ENCODE results near the gene LARP1.
"Not testable (repeated sequence)": the region's sequence is repeated elsewhere in the genome, so short reads cannot be mapped to it uniquely, and the experiment has no call there.

Gene LARP1

DNA sequence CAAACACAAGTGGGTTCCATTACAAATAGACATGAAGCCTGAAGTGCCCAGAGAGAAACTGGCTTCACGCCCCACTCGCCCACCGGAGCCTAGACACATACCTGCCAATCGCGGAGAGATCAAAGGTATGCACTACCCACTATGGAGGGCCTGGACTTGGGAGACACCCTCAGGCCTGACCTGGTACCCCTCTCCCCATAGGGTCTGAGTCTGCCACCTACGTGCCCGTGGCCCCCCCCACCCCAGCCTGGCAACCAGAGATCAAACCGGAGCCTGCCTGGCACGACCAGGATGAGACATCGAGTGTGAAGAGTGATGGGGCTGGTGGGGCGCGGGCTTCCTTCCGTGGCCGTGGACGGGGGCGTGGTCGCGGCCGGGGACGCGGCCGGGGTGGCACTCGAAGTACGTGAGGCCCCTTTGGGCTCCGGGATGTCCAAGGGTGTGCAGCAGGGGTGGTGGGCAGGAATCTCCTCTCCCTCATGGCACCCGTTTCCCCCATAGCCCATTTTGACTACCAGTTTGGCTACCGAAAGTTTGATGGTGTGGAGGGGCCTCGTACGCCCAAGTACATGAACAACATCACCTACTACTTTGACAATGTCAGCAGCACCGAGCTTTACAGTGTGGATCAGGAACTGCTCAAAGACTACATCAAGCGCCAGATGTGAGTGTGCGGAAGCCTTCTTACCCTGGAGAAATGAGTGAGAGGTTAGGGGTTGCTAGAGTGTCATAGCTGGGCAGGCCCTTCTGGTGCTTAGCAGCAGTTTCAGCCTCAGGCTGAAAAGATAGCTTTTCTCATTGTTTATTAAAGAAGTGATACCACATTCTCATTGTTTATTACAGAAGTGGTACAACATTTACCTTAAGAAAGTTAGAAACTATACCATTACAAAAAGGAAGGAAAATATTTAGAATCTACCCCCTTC, 38.7 kb downstream of the LARP1 start:
- no peak for DNase-seq (ENCODE audit: low spot score)

DNA sequence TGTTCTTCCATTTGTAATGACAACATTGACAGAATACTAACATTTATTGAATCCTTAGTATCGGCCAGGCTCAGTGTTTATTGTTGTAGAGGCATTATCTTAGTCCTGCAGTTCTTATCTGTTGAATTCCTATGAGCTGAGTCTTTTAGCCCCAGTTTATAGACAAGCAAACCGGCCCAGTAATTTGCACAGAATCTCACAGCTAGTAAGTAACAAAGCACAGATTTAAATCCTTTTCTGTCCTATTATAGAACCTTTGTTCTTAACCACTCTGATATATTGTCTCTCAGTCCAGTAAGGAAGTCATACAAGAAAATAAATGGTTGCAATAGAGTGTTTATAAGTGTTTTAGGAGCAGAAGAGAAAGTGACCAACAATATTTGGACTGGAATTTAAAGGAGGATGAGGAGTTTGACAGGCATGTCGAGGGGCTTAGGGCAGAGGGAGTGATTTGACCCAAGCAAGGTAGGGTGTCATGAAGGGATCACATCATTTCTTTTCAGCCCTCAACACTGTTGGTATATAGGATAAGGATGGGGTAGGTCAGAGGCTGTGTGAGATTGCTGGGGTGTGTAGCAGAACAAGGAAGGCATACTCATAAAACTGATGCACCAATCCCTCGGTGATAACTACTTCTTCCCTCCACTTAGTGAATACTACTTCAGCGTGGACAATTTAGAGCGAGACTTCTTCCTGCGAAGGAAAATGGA, 39.5 kb downstream of the LARP1 start:
- no peak for DNase-seq (ENCODE audit: low spot score)

- DNase-seq (ENCODE audit: low spot score): no peak
Measured at GRCh38 chr5:154795235-154795596, 40.0 kb downstream of the LARP1 start.

DNA sequence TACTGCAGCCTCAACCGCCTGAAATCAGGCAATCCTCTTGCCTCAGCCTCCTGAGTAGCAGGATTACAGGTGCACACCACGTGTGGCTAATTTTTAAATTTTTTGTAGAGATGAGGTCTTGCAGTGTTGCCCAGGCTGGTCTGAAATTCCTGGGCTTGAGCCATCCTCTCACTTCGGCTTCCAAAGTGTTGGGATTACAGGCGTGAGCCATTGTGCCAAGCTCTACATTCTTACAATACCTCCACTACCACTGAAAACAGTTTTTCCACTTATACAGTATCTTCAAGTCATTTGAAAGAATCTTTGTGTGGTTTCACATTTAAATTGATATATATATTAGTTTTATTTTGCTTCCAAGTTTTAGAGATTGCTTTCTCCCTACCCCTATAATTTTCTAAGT, 42.6 kb downstream of the LARP1 start:
- no peak for DNase-seq (ENCODE audit: low spot score)

- DNase-seq (ENCODE audit: low spot score): no peak
Measured at GRCh38 chr5:154800582-154800981, 45.4 kb downstream of the LARP1 start.

DNA sequence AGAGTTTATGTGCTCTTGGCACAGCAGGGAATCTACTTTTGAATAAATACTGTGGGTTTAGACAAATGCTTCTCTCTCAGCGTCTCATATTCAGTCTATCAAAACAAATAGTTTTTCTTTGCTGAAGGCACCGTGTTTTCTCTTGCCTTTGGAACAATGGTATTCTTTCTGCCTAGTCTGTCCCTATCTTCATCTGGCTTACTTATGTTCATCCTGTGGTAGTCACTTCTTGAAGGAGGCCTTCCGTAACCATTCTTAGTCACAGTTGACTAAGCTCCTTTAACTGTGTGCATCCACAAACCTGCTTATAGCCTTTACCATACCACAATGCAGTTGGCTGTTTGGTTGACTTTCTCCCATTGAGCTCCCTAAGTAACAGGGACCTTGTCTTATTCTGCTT, 45.9 kb downstream of the LARP1 start:
- DNase-seq (ENCODE audit: low spot score): no peak

DNA sequence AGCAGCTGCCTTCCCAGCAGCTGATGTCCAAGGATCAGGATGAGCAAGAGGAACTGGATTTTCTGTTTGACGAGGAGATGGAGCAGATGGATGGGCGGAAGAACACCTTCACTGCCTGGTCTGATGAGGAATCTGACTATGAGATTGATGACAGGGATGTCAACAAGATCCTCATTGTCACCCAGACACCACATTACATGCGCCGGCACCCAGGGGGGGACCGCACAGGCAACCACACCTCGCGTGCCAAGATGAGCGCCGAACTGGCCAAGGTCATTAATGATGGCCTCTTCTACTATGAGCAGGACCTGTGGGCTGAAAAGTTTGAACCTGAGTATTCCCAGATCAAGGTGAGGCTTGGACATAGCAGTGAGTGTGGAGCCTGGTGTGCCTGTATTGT, 46.9 kb downstream of the LARP1 start:
- DNase-seq (ENCODE audit: low spot score): no peak

- DNase-seq (ENCODE audit: low spot score): no peak
Measured at GRCh38 chr5:154806176-154806575, 51.0 kb downstream of the LARP1 start.

DNA sequence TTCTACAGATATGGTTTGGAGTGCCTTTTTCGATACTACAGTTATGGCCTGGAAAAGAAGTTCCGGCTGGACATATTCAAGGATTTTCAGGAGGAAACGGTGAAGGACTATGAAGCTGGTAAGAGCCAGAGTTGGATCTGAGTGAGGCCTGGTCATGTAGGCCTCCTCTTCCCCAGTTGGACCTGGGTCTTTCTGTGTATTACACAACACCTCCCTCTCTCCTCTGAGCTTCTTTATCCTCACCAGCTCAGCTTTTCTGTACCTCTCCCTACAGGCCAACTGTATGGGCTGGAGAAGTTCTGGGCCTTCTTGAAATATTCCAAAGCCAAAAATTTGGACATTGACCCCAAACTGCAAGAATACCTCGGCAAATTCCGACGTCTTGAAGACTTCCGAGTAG, 56.1 kb downstream of the LARP1 start:
- DNase-seq (ENCODE audit: low spot score): no peak

DNA sequence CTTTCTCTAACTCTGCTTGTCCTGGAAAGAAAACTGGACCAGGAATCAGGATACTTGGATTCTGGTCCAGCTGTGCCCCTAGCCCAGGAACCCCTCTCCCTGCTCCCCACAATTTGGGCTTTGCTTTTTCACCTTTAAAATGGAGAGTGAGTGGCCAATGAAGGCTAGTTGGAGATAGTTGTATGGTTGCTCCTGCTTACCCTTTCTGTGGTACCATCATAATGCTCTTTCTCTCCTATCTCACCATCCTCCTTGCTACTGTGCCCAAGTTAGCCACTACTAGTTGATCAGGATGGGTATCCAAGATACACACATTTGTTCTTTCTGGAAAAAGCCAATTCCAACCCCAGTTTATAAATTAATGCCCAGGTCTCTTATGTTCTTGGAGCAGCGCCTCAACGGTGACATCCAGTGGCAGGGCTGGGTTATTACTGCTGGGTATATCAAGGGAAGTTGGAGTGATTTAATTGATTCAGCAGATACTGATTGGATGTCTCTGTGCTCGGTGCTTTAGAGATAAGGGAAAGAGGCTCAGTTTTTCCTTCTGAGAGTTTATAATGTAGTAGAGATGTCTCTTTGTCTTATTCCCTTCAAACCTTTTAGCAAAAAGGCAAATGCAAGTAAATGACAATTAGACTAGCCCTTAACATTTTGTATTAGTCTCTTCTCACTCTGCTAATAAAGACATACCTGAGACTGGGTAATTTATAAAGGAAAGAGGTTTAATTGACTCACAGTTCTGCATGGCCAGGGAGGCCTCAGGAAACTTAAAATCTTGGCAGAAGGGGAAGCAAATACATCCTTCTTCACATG, 56.7 kb downstream of the LARP1 start:
- DNase-seq (ENCODE audit: low spot score): peak; percentile 48

DNA sequence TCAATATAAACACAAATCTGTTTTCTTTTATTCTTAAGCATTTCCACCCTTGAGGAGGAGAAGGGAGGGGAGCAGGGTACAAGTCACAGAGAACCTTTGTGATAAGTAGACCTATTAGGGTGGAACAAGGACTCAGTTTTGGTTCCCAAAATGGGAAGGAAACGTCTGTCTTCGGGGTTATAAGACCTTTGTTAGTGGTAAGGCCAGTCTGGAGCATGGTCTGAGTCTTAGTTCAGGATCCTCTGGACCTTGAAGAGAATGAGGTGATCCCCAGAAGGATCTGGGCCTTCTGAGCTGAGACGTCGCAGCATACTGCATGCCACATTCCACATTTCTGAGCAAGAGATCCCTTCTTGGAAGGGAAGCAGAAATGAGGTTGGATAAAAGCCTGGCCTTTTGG, 58.0 kb downstream of the LARP1 start:
- no peak for DNase-seq (ENCODE audit: low spot score)

GRCh38 chr5:154813736-154814135, 58.6 kb downstream of the LARP1 start:
- DNase-seq (ENCODE audit: low spot score): no peak

DNA sequence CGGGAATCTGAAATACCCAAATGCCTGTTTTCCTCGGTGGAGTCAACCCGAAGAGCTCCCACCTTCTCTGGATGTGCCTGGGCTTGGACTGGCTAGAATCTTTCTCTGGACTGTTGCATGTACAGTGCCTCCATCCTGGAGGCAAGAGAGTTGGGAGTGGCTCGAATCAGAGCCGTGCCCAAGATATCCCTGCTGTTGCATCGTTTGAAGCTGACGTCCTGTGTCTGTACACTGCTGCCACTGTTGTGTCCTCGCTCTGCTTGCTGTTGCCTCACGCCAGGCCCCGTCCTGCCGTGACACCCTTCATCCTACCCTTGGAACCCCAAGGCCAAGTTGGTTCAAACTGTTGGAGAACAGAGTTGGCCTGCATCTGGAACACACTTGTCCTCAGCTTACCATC, 59.8 kb downstream of the LARP1 start:
- DNase-seq (ENCODE audit: low spot score): no peak

DNA sequence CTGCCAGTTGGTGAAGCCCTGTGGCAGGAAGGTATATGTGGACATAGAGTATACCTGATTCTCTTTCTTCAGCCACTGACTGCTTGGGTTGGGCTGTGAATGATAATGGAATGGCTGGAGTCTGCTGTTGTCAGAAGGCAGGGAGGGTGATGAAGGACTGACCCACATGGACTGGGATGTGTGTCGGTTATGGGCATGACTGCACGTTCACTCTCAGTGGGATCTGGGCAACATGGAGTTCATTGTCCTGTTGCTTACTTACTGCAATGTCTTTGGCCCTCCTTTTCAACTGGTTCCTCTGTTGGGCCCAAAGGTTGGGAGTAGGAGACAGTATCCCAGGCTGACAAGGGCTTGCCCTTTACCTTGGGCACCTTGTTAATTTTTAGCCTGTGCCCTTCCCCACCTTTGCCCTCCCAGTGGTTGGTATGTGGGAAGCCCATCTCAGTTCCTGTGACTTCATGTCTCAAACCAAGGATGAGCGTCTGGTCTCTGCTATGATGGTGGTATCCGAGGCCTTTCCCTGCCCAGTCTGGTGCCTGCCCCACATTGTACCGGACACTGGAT, 60.6 kb downstream of the LARP1 start:
- no peak for DNase-seq (ENCODE audit: low spot score)

GRCh38 chr5:154816891-154817492, 61.8 kb downstream of the LARP1 start:
- DNase-seq (ENCODE audit: low spot score): no peak

DNA sequence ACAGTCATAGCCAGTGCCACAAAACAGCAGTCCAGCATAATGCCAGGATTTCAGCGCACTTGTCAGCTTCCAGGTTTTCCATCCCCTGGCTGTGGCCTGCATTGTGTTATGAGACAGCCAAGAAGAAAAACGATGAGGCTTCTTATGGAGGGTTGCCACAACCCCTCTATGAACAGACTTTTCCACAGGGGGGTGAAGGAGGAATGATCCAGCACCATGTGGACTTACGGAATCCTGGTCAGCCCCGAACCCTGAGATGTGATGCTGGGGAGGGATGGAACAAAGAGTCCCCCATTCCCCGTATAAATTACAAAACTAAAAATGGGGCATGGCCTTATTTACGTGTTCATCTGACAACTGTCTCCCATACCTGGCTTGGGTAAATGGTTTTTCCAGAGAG, 62.6 kb downstream of the LARP1 start:
- DNase-seq (ENCODE audit: low spot score): no peak

DNA sequence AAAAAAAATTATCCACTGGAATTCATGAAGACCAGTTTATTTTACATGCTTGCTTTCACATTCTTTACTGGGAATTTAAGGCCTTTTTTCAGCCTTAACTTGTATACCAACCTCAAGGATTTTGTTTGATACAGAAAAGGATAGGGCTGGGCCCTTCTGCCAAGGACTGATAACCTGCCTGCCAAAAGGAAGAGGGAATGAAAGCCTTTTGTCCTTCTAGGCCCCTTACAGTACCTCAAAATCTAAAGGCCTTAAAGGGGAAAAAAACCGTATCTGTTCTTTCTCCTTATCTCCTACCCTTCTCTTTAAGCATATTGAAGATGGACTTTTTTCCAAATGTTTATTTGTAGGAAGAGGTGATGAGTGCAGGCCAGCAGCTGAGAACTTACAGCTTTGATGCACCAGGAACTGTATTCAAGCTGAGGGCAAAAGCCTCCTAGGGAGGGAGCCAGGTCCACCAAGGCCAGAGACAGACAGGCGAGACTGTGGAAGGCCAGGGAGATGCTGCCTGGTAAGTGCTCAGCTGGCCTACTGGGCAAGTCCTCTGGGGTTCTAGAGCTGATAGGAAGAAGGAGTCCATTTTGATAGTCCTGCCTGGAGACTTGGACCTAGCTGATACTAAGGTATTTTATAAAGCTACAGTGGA, 63.4 kb downstream of the LARP1 start:
- no peak for DNase-seq (ENCODE audit: low spot score)

DNA sequence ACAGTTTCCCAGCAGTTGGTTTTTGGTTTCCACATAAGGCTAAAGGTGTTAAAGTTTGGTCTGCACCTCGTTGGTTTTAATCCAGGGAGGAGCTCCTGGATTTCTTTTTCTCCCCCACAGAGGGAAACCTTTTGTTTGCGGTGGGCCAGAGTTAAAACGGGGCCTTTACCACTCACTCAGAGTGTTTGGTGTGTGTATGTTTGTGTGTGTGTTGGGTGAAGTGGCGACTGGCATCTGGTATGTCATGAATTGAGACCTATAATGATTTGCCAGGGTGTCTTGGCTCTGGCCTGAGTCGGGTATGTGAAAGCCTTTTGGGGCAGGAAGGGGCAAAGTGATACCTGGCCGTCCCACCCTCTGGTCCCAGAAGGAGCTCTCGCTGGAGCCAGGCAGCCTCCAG, 64.4 kb downstream of the LARP1 start:
- DNase-seq (ENCODE audit: low spot score): no peak

- no peak for DNase-seq (ENCODE audit: low spot score)
Measured at GRCh38 chr5:154820383-154820782, 65.2 kb downstream of the LARP1 start.

DNA sequence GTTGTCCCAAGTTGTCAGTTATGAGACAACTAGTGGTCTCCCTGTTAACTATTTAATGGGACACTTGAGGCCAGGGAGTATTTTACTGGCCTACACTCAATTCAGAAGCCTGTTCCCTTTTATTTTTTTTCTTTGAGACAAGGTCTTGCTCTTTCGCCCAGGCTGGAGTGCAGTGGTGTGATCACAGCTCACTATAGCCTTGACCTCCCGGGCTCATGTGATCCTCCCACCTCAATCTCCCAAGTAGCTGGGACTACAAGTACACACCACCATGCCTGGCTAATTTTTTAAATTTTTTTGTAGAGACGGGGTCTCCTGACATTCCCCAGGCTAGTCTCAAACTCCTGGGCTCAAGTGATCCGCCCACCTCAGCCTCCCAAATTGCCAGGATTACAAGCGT, 67.7 kb downstream of the LARP1 start:
- DNase-seq (ENCODE audit: low spot score): not testable (repeated sequence)

DNA sequence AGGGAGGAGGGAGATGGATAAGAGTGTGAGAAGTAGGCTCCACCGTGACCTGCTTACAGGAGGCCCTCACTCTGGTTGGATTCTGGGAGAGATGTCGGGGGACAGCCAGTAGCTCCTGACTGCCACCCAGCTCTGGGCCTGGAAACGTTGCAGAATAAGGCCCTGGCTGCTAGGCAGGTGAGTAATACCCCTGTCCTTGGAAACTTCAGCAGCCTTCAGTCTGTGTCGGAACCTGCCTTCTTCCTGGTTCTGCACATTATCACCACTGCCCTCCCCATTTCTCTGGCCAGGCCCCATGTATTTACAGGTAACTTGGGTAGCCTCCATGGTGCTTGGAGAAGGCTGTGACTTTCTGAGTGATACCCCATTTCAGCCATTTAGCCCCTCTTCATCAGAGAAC, 68.4 kb downstream of the LARP1 start:
- no peak for DNase-seq (ENCODE audit: low spot score)

All from HuH-7.5 (cell line).